CD4-positive, alpha-beta T cell treated with Interleukin-6 at 100 ng/mL for 8 hours (primary cell): Measurements from ENCODE around the gene ECT2.
"Not testable (repeated sequence)": the region's sequence is repeated elsewhere in the genome, so short reads cannot be mapped to it uniquely, and the experiment has no call there.

Source experiments
- DNase-seq: peaks from one replicate; pipeline ENCODE4 v3.0.0-alpha.2; 2020; ENCODE audit warnings: mixed read lengths, low spot score

The ECT2 gene

DNA sequence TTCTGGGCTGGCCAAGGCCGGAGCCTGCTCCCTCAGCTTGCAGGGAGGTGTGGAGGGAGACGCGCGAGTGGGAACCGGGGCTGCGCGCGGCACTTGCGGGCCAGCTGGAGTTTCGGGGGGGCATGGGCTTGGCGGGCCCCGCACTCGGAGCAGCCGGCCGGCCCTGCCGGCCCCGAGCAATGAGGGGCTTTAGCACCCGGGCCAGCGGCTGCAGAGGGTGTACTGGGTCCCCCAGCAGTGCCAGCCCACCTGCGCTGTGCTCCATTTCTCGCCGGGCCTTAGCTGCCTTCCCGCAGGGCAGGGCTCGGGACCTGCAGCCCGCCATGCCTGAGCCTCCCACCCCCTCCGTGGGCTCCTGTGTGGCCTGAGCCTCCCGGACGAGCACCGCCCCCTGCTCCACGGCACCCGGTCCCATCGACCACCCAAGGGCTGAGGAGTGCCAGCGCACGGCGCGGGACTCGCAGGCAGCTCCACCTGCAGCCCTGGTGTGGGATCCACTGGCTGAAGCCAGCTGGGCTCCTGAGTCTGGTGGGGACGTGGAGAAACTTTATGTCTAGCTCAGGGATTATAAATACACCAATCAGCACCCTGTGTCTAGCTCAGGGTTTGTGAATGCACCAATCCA is 116.3 kb downstream of the ECT2 start:
- not testable (repeated sequence) for DNase-seq

DNA sequence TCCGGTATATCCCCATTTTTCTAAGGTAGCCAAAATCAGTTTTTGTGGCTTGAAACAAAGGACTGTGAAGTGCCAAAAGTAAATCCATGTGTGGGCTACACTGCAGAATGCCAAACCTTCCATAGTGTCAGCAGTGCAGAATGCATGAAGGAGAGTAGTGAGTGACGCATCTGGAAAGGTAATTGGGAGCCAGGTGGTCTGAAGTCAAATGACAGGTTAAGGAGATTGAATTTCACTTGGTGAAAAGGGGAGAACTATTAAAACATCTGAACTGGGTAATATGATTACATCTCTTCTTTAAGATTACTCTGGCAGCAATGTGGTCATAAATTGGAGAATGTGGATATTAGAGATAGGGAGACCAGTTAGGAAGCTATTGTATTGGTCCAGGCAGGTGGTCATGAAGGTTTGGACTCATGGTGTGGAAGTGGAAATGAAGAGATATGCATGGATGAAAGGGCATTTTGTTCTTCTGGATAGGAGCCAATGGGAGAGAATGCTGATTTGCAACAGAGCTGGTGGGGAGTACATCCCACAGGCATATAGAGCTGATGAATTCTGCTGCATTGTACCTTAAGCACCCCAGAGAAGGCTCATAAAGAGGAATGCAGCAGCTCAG is 118.2 kb downstream of the ECT2 start:
- DNase-seq, result no peak

GRCh38 chr3:172869368-172869771 is 118.8 kb downstream of the ECT2 start:
- no peak for DNase-seq

GRCh38 chr3:172869784-172870518 is 119.4 kb downstream of the ECT2 start:
- DNase-seq, result no peak
